Cardiac septum (tissue), 1 donor: Measurements from ENCODE around the gene BHMT. TPM values are rescaled to one million over a fixed set of nuclear protein-coding genes. Genes with fewer than 3 reads are reported as not detected.
"Not testable (repeated sequence)": the region's sequence is repeated elsewhere in the genome, so short reads cannot be mapped to it uniquely, and the experiment has no call there.

ENCODE experiments used
- DNase-seq: peaks from one replicate; pipeline ENCODE4 v3.0.0-alpha.2; 2020; ENCODE audit warnings: low spot score
- intact Hi-C: fragments of 100-400 bp; cut with DNase I; formaldehyde crosslinking; loops from one replicate; pipeline ENCODE4 v1.14.0; 2022
- total RNA-seq: library from RNA; stranded (reverse); fragmentation: NEBNext Ultra II Directional; extraction: Animal tissue kit (Norgen Biotek cat#: 25700); gene quantifications from one replicate; pipeline ENCODE4 v1.2.1, GENCODE V29; 2021
- donor health status: DM: no; HTN: no; CAD: no.

The BHMT gene
- total RNA-seq, 1 donor from 2014 or later: not detected

DNA sequence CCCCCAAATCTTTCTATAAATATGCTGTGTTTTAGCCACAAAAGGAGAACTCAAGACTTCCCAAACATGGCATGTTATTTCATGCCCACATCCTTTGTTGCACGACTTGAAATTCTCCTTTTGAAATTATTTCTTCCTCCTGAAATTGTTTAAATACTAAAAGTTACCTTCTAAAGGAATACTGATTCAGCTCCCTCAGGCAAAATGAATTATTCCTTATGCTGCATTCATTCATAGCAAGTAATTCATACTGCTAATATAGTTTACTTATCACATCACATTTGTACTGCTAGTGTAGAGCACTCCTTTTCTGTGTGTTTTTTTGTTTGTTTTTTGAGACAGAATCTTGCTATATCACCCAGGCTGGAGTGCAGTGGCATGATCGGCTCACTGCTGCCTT lies 45.7 kb downstream of the BHMT start:
- intact Hi-C loops: no loop called here
- no peak for DNase-seq

GRCh38 chr5:79161647-79162046 lies 50.0 kb downstream of the BHMT start:
- DNase-seq, intact Hi-C loops: not testable (repeated sequence)

DNA sequence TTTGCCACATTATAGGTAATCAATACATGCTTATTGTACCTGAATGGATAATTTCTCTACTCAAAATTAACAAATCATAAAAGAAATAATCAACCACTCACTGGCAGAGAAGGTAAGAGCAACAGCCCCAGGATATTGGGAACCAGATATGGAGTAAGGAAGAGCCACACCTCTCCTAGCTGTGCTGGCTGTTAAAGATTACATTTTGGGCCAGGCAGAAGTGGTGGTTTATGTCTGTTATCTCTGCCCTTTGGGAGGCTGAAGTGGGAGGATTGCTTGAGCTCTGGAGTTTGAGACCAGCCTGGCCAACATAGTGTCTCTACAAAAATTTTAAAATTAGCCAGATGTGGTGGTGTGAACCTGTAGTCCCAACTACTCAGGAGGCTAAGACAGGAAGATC lies 56.4 kb downstream of the BHMT start:
- no peak for DNase-seq
- intact Hi-C loops: no loop called here

GRCh38 chr5:79170661-79171060 lies 59.1 kb downstream of the BHMT start:
- intact Hi-C loops: no loop called here
- DNase-seq: no peak

GRCh38 chr5:79171635-79172245 lies 60.1 kb downstream of the BHMT start:
- intact Hi-C loops: no loop called here
- no peak for DNase-seq

GRCh38 chr5:79172269-79172668 lies 60.7 kb downstream of the BHMT start:
- DNase-seq: no peak
- intact Hi-C loops: no loop called here

- no peak for DNase-seq
- intact Hi-C loops: no loop called here
These were observed 62.0 kb downstream of the BHMT start for GRCh38 chr5:79173626-79174025.

GRCh38 chr5:79180449-79180848 lies 68.8 kb downstream of the BHMT start:
- intact Hi-C loops, DNase-seq: not testable (repeated sequence)

- intact Hi-C loops: no loop called here
- DNase-seq: no peak
These were observed 69.9 kb downstream of the BHMT start for GRCh38 chr5:79181419-79182022.

Other genes starting within 250 kb of the BHMT start
- gene ARSB, start 126.5 kb upstream of the BHMT start, total RNA-seq: 13.5 TPM
- 0.86 TPM for gene DMGDH, start 42.1 kb upstream of the BHMT start, total RNA-seq
- gene BHMT2, start 42.0 kb upstream of the BHMT start, total RNA-seq: 5.6 TPM
- gene JMY, start 124.3 kb downstream of the BHMT start, total RNA-seq: 10.3 TPM